Measurements from ENCODE around the gene FCMR. TPM values are rescaled to one million over a fixed set of nuclear protein-coding genes. Genes with fewer than 3 reads are reported as not detected.

The FCMR gene, protein sequence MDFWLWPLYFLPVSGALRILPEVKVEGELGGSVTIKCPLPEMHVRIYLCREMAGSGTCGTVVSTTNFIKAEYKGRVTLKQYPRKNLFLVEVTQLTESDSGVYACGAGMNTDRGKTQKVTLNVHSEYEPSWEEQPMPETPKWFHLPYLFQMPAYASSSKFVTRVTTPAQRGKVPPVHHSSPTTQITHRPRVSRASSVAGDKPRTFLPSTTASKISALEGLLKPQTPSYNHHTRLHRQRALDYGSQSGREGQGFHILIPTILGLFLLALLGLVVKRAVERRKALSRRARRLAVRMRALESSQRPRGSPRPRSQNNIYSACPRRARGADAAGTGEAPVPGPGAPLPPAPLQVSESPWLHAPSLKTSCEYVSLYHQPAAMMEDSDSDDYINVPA
- 100 to 1,000 TPM; 221 to 226 TPM for total RNA-seq

DNA sequence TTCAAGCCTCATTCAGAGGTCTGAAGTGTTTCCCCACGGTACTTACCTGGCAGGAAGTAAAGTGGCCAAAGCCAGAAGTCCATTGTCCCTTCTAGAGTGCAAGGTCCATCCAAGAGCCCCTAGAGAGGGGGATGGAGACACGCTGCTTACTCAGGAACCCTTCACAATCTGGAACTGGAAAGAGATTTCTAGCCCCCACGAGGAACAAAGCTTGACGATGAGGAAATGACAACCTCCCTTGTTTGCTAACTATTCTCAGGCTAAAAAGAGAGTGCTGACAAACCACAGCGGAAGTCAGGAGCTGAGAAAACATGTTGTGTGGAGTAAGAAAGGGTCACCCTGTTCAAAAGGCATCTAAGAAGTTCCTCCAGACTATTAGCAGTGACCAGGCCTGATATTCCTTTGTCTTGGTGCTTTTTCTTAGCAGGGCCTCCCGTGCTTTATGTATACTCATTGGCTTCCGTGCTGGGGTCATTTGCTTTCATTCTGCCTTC is at the start of gene FCMR:
Gene FCMR, minus strand, starts transcription at position 170 of the 494 bp plus-strand sequence. Its CDS starts 87 bp downstream, at position 83.

DNA sequence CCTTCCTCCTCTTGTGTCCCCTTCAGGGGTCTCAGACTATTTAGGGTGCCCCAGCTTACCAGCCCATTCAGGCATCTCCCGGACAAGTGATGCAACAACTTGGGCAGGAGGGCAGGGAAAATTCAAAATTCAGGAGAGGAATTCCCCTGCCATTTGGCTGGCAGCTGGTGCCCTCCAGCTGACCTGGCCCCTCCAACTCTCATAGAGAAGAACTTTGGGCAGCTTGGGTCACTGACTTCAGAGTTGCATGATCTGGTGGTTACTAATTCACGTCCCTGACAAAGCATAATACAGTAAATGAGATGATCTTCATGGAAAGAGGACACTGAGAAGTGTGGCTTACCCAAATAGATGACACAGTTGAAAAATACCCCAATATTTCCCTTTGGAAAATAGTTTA is 48.7 kb upstream of the FCMR start, which contains the start of gene FCAMR:
Gene FCAMR, minus strand, starts transcription at position 15 of the 400 bp plus-strand sequence. CDS start 335 bp downstream, outside the sequence.

DNA sequence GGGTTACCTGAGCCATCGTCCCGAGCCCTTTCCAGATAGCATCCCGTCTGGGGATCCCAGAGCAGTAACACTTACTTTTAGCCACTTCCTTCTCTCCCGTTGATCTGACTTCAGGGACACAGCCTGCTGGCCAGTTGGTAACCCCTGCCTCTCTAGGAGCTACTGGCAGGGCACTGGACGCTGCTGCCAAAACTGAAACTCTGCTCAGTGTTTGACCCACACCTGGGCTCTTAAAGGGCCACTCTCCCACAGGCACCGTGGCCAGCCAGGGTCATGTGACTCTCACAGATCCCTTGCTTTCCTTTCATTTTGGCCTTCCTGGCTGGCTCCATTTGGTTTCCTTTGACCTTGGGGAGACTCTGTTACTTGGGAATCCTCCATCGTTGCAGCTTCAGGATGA is 24.5 kb upstream of the FCMR start, which contains the start of gene PIGR:
Gene PIGR, minus strand, starts transcription at position 206 of the 400 bp plus-strand sequence. CDS start 5,935 bp downstream, outside the sequence.

DNA sequence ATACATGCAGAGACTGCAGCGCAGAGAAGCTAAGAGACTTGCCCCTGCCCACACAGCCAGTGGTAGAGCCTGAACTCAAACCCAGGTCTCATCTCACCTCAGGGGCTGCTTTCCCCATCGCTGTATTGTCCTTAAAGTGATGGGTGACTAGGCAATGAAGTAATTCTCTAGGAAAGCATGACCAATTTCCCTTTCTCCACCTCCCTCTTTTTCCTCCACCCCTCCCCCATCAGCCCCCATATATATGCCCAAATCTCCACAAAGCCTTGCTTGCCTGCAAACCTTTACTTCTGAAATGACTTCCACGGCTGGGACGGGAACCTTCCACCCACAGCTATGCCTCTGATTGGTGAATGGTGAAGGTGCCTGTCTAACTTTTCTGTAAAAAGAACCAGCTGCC is 24.6 kb downstream of the FCMR start, which contains the start of gene IL24:
Gene IL24, plus strand, starts transcription at position 269 of the 400 bp plus-strand sequence. CDS start 390 bp downstream, outside the sequence.

DNA sequence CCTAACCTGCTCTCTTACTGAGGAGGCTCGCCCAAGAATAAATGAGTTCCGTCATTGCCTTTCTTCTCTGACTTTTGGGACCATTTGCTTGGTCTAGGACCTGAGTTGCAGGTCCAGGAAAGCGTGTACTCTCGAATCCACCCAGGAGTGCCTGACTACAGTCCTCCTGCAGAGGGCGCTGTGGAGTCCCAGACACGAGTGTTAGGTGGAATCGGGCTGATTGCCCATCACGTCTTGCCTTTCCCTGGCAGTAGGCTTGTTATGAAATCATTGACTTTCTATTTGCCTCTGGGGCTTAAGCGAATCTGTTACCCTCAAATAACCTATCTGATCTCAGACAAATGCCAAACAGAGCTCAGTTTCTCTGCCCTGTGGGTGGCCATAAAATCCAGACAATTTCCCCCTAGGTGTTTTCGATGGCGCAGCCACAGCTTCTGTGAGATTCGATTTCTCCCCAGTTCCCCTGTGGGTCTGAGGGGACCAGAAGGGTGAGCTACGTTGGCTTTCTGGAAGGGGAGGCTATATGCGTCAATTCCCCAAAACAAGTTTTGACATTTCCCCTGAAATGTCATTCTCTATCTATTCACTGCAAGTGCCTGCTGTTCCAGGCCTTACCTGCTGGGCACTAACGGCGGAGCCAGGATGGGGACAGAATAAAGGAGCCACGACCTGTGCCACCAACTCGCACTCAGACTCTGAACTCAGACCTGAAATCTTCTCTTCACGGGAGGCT is 56.6 kb downstream of the FCMR start, which contains the start of gene IL20:
Gene IL20, plus strand, starts transcription at position 685 of the 733 bp plus-strand sequence. CDS start 230 bp downstream, outside the sequence.

Other genes with a start within 250 kb of the FCMR start
- gene MAPKAPK2, start 237.0 kb downstream of the FCMR start, total RNA-seq, result 10 to 100 TPM; 58.5 to 60.6 TPM
- not detected for gene IL19, start 151.2 kb downstream of the FCMR start, total RNA-seq
- gene IL10, start 149.4 kb downstream of the FCMR start, total RNA-seq, result not detected
- not detected for gene IL20, start 56.3 kb downstream of the FCMR start, total RNA-seq
- under 1 TPM; 0.33 to 0.60 TPM for gene IL24, start 24.5 kb downstream of the FCMR start, total RNA-seq
- not detected for gene PIGR, start 24.5 kb upstream of the FCMR start, total RNA-seq
- not detected for gene FCAMR, start 48.5 kb upstream of the FCMR start, total RNA-seq
- gene C1orf116, start 110.8 kb upstream of the FCMR start, total RNA-seq, result not detected
- gene YOD1, start 129.3 kb upstream of the FCMR start, total RNA-seq, result 1 to 10 TPM; 7.3 to 7.7 TPM
- 1 to 10 TPM; 4.7 to 4.9 TPM for gene PFKFB2, start 131.3 kb upstream of the FCMR start, total RNA-seq
- gene C4BPB, start 166.9 kb upstream of the FCMR start, total RNA-seq, result 1 to 10 TPM; 3.0 to 4.2 TPM
- gene C4BPA, start 182.3 kb upstream of the FCMR start, total RNA-seq, result not detected

Measured in activated naive CD4-positive, alpha-beta T cell treated with anti-CD3 and anti-CD28 coated beads, Interleukin-2, amount 10 ng/mL, durations not matched to agents 5 hours and 36 hours (primary cell).